Ovary (tissue), 3 donors: ENCODE data around the gene SAMD4A.

Source experiments
- POLR2A ChIP-seq: fragments of 450-650 bp; IDR thresholded peaks from one replicate; pipeline ENCODE4 v1.6.1; 2017; ENCODE audit warnings: antibody characterized with exemption, mild to moderate bottlenecking, moderate library complexity
- TF ChIP-seq, protein P1 (sequence below), 3 donors: fragments of 450-650 bp in 2 of 3; fragments of 200-600 bp in 1 of 3; IDR thresholded peaks; one replicate each; pipeline versions ENCODE4 v1.5.1 to v1.8.0; 2016 to 2022; ENCODE audit warnings: antibody characterized with exemption in 3 of 3, mild to moderate bottlenecking in 1 of 3
- donor health status: DM: no; HTN: no; CAD: no.

- TF ChIP-seq, protein P1, sequence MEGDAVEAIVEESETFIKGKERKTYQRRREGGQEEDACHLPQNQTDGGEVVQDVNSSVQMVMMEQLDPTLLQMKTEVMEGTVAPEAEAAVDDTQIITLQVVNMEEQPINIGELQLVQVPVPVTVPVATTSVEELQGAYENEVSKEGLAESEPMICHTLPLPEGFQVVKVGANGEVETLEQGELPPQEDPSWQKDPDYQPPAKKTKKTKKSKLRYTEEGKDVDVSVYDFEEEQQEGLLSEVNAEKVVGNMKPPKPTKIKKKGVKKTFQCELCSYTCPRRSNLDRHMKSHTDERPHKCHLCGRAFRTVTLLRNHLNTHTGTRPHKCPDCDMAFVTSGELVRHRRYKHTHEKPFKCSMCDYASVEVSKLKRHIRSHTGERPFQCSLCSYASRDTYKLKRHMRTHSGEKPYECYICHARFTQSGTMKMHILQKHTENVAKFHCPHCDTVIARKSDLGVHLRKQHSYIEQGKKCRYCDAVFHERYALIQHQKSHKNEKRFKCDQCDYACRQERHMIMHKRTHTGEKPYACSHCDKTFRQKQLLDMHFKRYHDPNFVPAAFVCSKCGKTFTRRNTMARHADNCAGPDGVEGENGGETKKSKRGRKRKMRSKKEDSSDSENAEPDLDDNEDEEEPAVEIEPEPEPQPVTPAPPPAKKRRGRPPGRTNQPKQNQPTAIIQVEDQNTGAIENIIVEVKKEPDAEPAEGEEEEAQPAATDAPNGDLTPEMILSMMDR (IDR thresholded peaks at IDR 0.05) = no peak
- no peak for TF ChIP-seq POLR2A
Measured at GRCh38 chr14:54754623-54755386, 187.9 kb downstream of the SAMD4A start.
